Colon (tissue), 2 donors: ENCODE results near the gene ATP6AP1.
"Not testable (repeated sequence)": the region's sequence is repeated elsewhere in the genome, so short reads cannot be mapped to it uniquely, and the experiment has no call there.

Source experiments
- FAIRE-seq: peaks from 2 replicates; lab custom pipeline; 2012; peaks lifted over from hg19 to GRCh38; lab: Jason Lieb, UNC
- donor health status: control.
- donor health status: control.

ATP6AP1 gene

GRCh38 chrX:154428176-154429171 is at the start of gene ATP6AP1:
TSS of gene ATP6AP1 (plus strand) at chrX:154428677. CDS start at chrX:154428693, 16 bp downstream.
- FAIRE-seq: no peak

- FAIRE-seq: peak; percentile 95
Measured at GRCh38 chrX:154378799-154379568, 49.5 kb upstream of the ATP6AP1 start, which contains the start of gene EMD. TSS of gene EMD (plus strand) at chrX:154379295. CDS start at chrX:154379485, 190 bp downstream.

- no peak for FAIRE-seq
Measured at GRCh38 chrX:154379569-154379951, 48.9 kb upstream of the ATP6AP1 start.

GRCh38 chrX:154380153-154380552 is 48.3 kb upstream of the ATP6AP1 start:
- no peak for FAIRE-seq

- FAIRE-seq: no peak
Measured at GRCh38 chrX:154380787-154381186, 47.7 kb upstream of the ATP6AP1 start.

GRCh38 chrX:154381271-154381670 is 47.2 kb upstream of the ATP6AP1 start:
- FAIRE-seq: no peak

GRCh38 chrX:154382483-154383069 is 45.9 kb upstream of the ATP6AP1 start:
- FAIRE-seq: no peak

GRCh38 chrX:154383359-154384283 is 44.9 kb upstream of the ATP6AP1 start:
- no peak for FAIRE-seq

- no peak for FAIRE-seq
Measured at GRCh38 chrX:154384284-154384892, 44.1 kb upstream of the ATP6AP1 start.

GRCh38 chrX:154388094-154388493 is 40.4 kb upstream of the ATP6AP1 start:
- FAIRE-seq: peak; percentile 21

GRCh38 chrX:154388649-154389048 is 39.8 kb upstream of the ATP6AP1 start:
- FAIRE-seq: not testable (repeated sequence)

GRCh38 chrX:154389812-154390747 is 38.4 kb upstream of the ATP6AP1 start:
- not testable (repeated sequence) for FAIRE-seq

- FAIRE-seq: not testable (repeated sequence)
Measured at GRCh38 chrX:154396363-154396762, 32.1 kb upstream of the ATP6AP1 start.

GRCh38 chrX:154396973-154397887 is 31.2 kb upstream of the ATP6AP1 start:
- FAIRE-seq: no peak

- no peak for FAIRE-seq
Measured at GRCh38 chrX:154397888-154398667, 30.4 kb upstream of the ATP6AP1 start, which contains the start of gene RPL10. TSS of gene RPL10 (plus strand) at chrX:154398377. CDS start at chrX:154398520, 143 bp downstream.

- no peak for FAIRE-seq
Measured at GRCh38 chrX:154398668-154399526, 29.6 kb upstream of the ATP6AP1 start.
